Stimulated activated CD4-positive, alpha-beta T cell treated with anti-CD3 and anti-CD28 coated beads, TNF-alpha, amount 100 ng/mL, for 24 hours (primary cell): Measurements from ENCODE around the gene ARHGAP21.
A peak's percentile ranks its signal among the peaks of the same experiment; 100 is the strongest.
"Not testable (repeated sequence)": the region's sequence is repeated elsewhere in the genome, so short reads cannot be mapped to it uniquely, and the experiment has no call there.

Experiments used
- DNase-seq, 3 experiments: peaks; one replicate each; pipeline ENCODE4 v3.0.0-alpha.2; 2020; ENCODE audit warnings: low read depth in 3 of 3

The ARHGAP21 gene

DNA sequence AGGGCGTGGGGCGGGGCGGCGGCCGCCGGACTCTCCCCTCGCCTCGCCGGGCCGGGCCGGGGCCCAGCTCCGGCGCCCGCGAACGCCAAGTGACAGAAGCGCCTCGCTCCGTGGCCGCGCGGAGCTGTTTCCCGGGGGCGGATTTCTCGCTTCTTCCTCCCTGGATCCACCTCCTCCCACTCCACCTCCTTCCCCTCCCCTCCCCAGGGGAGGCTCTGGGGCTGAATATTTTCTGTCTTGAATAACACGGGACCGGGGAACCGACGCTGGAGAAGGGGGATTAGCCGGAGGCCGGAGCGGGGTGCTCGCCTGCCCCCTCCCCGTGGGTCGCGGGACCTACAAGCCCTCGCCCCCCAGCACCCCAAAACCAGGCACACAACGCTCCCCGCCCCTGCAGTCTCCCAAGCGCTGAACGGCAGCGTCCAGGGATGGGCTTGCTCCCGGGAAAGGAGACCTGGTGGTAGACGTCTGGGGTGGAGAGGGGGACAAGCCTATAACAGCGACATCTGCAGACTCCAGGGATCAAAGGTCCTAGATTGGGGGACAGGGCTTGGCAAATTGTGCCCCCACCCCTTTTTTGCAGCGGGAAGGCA, at the start of gene ARHGAP21:
Gene ARHGAP21, minus strand, starts transcription at position 100 of the 593 bp plus-strand sequence. CDS start 1,988 bp downstream, outside the sequence.
- DNase-seq, result peak in 1 of 3 experiments; percentile 40

DNA sequence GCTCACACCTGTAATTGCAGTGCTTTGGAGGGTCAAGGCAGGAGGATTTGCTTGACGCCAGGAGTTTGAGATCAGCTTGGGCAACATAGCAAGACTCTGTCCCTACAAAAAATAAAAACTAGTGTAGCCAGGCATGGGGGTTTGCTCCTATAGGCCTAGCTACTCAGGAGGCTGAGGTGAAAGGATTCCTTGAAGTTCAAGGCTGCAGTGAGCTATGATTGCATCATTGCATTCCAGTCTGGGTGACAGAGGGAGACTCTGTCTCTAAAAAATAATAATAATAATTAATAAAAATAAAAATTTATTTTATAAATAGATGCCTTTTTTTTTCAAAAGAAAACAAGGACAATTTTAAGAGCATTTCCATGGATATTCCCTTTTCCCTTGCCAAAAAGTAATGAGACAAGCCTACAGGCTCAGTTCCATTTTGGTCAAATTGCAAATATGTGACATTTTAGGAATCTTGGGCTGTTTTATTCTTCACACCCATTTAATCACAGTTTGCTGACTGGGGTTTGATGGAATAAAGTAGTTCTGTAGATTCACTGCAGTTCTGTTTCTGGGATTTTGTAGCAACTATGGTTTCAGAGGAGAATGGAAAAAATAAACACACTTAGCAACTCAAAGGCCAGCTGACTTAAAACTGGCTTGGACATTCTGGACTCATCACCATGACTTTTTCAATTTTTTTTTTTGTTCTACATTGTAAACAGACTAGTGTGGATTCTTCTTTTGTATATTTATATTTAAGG, 48.4 kb upstream of the ARHGAP21 start:
- no peak for DNase-seq

DNA sequence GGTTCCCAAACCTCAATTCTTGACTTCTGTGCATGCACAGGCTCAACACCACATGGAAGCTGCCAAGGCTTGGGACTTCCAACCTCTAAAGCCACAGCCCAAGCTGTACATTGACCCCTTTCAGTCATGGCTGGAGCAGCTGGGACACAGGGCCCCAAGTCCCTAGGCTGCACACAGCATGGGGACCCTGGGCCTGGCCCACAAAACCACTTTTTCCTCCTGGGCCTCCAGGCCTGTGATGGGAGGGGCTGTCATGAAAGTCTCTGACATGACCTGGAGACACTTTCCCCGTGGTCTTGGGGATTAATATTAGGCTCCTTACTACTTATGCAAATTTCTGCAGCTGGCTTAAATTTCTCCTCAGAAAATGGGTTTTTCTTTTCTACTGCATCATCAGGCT, 41.3 kb upstream of the ARHGAP21 start:
- not testable (repeated sequence) for DNase-seq

DNA sequence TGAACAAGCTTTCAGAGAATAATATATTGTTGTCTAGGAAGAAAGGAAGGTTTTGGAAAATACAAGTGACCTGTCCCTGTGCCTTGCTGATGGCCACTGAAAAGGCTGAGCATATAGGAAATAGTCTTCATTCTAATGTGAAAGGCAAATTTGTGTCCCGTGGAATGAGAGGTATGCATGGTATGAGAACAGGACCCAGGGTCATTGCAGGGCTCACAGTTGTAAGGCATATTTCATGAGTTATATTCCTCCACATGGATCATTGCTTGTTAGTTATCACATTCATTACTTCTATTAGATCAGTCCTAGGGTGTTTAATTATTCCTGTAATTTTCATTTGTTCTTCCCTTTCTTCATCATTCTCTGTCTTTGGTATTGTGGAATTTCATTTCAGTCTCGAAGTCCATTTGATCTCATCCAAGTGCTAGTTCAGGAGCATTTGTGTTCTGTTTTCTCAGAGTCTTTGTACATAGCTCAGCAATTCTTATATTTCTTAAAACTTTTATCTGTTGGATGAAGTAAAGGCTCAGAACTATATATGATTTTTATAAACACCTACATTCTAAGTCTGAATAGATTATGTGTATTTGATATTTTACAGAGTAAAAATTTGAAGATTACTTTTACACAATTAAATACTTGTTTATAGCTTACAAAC, 39.4 kb upstream of the ARHGAP21 start:
- no peak for DNase-seq

DNA sequence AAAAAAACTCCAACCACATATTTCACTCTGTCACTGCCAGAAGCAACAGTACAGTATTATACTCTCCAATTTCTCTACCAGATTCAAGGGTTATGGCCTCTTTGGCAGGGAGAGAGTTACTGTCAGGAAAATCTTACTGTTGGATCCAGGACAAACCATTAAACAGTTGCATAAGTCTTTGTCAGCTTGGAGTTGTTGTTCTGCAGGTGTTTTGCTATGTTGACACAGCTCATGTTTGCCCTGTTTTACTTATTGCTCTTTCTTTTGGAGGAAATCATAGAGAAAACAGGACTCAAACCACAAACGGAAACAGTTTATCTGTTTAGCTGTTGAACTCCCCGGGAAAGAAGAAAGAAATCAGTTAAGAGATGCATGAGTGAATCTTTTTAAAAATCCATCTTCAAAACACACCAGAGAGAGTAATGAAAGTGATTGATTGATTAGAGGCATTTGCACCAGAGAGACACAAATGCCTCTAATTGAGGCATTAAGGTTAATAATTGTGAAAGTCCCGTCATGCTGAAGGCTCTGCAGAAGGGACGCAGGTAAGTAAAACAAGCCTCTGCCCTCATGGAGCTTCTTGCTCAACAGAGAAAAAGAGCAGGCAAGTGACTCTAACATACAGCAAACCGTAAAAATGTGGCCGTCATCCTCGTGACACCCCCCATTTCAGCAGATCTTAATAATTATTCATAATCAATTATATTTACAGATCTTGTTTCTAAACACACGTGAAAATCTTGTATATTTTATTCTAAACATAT, 38.7 kb upstream of the ARHGAP21 start:
- no peak for DNase-seq

DNA sequence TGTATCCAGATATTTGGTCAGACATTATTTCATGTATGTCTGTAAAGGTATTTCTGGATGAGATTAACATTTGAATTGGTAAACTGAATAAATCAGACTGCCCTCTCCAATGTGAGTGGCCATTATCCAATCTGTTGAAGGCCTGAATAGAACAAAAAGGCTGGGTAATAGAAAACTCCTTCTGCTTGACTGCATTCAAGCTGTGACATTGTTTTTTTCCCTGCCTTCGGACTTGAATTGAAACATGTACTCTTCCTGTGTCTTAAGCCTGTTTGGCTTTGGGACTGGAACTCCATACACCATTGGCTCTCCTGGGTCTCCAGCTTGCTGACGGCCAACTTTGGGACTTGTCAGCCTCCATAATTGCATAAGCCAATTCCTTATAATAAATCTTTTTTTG, 36.0 kb upstream of the ARHGAP21 start:
- no peak for DNase-seq

DNA sequence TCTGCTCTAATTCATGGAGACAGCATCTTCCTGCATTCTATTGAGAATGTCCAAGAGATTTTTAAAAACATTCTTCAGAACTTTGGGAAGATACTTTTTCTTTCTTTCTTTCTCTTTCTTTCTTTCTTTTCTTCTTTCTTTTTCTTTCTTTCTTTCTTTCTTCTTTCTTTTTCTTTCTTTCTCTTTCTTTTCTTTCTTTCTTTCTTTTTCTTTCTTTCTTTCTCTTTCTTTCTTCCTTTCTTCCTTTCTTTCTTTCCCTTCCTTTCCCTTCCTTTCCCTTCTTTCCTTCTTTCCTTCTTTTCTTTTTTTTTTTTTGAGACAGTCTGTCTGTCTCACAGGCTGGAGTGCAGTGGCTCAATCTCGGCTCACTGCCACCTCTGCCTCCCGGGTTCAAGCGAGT, 34.6 kb upstream of the ARHGAP21 start:
- not testable (repeated sequence) for DNase-seq

DNA sequence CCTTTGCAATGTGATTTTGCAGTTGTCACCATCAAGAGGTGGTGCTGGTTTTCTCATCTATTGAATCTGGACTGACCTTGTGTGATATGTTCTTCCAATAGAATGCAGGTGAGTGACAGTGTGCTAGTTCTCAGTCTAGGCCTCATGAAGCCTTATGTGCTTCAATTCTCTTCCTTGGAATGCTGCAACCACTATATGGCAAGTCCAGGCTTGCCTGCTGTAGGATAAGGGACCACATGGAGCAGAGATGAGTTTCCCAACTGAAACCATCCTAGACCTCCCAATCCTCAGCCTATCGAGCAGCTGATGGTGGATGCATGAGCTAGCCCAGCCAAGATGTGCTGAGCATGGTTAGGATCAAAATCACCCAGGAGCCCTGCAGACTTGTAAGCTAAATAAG, 32.6 kb upstream of the ARHGAP21 start:
- no peak for DNase-seq

DNA sequence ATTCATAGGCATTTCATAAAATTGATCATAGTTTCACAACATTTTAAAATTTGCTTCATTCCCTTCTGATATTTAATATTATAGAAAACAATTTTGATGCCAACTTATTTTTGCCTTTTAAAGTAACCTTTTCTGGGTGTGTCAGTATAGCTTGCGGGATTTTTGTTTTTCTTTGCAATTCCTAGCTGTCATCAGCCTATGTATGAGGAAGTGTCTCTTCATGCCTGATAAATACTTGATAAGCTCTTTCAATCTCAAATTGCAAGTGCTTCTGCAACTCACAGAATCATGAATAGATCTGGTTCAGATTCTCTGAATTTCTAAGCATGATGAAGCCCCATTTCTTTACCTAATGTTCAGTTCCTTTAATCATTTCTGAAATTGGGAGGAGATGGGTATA, 28.0 kb upstream of the ARHGAP21 start:
- no peak for DNase-seq

DNA sequence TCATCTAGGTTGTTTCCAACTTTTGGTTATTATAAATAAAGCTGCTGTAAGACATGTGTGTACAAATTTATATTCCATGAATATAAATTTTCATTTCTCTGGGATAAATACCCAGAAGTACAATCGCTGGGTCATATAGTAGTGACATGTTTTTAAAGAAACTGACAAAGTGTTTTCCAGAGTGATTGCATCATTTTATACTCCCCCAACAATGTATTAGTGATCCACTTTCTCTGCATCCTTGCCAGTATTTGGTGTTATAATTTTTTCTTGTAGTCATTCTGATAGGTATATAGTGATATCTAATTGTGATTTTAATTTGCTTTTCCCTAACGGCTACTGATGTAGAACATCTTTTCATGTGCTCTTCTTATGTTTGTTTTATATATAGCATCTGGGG, 27.0 kb upstream of the ARHGAP21 start:
- DNase-seq, result no peak

DNA sequence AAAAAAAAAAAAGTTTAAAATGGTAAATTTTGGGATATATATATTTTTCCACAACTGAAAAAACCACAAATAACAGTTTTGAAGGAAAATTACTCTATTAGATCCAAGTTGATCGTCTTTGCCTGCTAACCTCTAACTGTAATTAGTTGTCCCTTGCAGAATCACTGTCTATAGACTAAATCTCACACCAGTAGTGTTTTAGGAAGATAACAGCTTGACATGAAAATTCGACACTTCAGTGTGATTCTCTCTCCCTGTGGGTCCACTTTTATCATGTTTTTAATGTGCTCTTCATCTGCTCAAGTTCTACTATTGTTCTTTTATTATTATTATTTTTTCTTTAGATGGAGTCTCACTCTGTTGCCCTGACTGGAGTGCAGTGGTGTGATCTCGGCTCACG, 24.5 kb upstream of the ARHGAP21 start:
- no peak for DNase-seq

DNA sequence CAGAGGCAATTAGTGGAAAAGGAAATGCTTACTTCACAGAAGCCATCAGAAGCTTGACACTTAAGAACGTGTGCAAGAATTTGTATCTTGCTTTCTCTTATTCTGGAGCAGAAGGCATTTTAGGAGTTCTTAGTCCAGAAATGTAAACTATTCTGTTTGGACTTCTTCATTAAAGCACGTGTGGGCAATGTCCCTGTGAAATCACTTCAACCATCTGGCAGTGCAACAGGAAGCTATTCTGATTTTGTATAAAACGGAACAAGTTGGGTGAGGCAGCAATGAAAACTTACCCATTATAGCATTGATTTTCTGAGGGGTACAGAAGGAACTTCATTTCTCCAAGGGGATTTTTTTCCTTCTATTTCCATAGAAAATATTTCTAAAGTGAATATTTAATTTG, 21.3 kb upstream of the ARHGAP21 start:
- DNase-seq, result no peak

DNA sequence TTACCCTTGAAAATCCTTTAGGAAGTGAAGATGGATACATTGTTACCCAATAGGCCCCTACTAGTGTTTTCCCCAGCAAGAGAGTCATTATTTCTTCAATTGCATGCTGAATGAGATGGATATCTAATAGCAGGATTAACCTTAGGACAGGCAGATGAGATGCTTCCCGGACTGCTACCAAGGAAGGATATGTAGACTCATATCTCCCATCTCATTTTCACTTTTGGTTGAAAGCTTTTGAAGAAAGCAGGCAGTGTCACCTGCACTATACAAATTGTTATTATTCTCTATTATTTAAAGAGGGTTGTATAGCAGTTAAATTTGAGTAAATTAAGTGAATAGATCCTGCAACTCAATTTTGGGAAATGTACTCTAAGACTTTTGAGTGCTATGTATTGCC, 17.0 kb upstream of the ARHGAP21 start:
- no peak for DNase-seq

DNA sequence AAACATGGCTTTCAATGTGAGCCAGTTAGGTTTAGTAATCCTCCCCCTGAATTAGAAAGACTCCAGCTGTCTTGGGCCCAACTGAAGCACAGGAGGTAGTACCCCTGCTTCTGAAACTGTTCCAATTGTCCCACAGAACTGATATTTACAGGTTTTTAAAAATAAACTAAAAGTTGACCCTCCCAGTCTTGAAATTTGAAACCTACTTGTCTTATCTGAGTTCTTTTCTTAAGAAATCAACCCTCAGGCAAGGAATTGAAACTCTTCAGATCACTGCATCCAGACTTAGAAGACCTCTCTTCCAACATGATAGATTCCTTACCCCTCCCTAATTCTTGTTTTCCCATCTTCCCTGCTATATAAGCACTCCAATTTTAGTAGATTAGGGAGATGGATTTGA, 13.3 kb upstream of the ARHGAP21 start:
- no peak for DNase-seq

DNA sequence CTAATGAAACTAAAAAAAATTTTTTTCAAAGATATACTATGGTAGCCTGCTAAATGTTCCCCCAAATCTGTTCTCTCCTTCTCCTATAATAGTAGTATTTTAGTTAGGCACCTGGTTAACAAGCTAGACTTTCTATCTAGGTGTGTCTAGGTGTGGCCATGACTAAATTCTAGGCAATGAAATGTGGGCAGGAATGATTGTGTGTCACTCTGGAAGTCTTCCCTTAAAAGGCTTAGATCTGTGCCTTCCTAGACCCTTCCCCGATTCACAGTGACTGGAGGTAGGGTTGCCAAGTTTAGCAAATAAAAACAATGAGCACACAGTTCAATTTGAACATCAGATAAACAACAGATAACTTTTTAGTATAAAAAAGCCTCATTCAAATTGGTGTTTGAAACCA, 8.3 kb upstream of the ARHGAP21 start:
- DNase-seq, result no peak

DNA sequence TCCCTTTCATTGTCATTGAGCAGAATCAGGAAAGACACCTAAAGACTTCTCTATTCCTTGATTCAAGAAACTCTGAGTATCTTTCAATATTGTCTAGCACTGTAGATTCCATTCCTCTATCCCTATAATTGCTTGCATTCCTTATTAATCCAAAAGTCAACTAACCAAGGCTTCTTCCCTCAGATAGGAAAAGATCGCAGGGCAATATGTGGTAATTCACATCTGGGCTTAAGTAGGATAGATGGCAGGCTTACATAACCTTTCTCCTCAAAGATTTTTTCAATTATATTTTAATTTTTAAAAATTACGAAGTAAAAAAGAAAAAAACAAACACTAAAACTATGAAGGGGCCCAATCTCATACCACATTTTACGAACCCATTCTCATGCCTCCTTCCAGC, 7.1 kb upstream of the ARHGAP21 start:
- no peak for DNase-seq

DNA sequence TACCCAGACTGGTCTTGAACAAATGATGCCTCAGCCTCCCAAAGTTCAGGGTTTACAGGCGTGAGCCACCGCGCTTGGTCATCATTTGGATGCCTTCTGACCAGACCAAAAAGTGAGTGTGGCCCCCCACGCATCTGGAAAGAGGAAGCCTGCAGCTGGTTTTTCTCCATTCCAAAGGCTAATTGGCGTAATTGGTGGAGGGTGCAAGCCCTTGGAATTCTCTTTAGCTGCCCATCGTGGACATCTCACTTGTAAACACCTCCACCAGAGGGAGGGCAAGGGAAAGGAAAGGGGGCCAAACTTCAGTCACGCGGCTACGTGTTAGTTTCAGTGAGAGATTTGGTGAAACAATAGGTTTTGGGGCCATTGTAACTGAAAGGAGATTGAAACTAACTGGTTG, 4.1 kb upstream of the ARHGAP21 start:
- DNase-seq, result no peak

DNA sequence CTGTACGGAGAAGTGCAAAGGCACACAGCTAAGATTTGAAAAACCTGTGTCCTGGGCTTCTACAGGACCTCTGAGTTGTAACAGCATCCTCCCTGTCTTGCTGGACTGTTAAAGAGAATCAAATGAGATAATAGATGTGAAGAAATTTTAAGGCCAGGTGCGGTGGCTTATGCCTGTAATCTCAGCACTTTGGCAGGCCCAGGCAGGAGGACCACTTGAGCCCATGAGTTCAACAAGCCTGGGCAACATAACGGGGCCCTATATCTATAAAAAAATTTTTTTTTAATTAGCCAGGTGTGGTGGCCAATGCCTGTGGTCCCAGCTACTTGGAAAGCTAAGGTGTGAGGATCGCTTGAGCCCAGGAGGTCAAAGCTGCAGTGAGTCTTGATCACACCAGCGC, 2.9 kb upstream of the ARHGAP21 start:
- DNase-seq, result no peak

DNA sequence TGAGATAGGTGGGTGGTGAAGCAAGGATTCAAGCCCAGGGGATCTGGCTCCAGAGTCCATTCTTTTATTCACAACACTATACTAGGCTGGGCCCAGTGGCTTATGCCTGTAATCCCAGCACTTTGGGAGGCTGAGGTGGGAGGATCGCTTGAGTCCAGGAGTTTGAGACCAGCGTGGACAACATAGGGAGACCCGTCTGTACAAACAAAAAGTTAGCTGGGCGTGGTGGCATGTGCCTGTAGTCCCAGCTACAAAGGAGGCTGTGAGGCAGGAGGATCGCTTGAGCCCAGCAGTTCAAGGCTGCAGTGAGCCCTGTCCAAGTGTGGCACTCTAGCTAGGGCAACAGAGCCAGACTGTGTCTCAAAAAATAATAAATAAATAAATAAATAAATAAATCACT, 2.3 kb upstream of the ARHGAP21 start:
- DNase-seq, result not testable (repeated sequence)

DNA sequence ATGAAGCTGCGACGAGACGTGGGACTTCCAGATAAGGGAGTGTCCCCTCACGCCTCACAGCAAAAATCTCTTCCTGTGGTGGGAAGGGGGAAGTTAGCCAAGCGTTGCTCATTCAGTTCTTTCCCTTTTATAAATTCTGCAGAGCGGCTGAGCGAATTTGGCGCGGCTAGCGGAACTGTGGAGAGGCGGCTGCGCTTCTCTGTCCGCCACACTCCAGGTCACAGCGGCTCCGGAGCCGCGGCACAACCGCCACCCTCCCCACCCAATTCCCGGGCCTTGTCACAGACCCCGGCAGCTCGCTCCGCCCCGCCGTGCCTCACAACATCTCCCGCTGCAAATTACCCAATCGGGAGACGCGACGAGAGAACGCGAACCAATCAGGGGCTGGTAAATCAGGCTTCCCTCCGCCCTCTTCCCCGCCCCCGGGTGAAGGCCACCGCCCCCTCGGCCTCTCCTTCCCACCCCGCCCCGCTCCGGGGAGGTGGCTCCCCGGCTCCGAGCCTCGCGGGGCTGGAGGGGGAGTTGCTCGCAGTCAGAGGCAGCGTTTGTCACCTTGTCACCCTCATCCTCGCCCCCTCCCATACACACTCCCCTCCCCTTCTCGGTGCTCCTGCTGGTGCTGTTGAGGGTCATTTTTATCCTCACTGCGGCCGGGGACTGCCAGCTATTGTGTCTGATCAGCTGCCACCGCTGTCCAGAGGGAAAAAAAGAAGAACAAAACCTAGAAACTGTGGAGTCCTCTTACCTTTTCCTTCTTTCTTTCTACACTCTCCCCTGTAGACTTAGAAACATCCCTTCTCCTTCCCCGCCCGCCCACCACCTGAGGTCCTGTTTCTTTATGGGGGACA, 918 bp upstream of the ARHGAP21 start:
- peak; percentile 89 to 96 (median 91) for DNase-seq

DNA sequence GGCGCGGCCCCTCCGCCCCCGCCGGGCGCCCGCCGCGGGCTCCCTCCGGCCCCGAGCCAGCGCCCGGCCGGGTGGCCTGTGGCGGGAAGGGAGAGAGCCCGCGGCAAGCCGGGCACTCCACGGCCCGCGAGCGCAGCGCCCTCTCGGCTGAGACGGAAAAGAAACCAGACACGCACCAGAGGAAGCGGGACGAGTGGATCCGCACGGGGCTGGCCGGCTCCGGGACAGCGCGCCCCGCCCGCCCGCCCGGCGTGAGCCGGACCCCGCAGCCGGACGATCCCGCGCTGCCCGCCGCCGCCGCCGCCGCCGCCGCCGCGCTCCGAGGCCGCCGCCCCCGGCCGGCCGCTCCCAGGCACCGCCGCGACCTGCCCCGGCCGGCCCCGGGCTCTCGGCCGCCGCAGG, 300 bp downstream of the ARHGAP21 start:
- DNase-seq, result peak in 1 of 3 experiments; percentile 21
